Skeletal muscle tissue (tissue), 4 donors: ENCODE data around the gene SH2D5. TPM values are rescaled to one million over a fixed set of nuclear protein-coding genes. Genes with fewer than 3 reads are reported as not detected.
A peak's percentile ranks its signal among the peaks of the same experiment; 100 is the strongest.

Experiments used
- H3K27ac ChIP-seq: one replicate; pipeline ENCODE4 v1.7.0; 2013; ENCODE audit warnings: mild to moderate bottlenecking, low read depth, low read length, inconsistent platforms
- H3K27me3 ChIP-seq, 3 donors: one replicate each; pipeline ENCODE4 v1.7.0; 2013; ENCODE audit warnings: low read length in 3 of 3; ENCODE audit not compliant: control insufficient read depth in 3 of 3, insufficient read depth in 3 of 3
- H3K36me3 ChIP-seq, 3 donors: one replicate each; pipeline ENCODE4 v1.7.0; 2013; ENCODE audit warnings: low read length in 3 of 3; ENCODE audit not compliant: control insufficient read depth in 3 of 3, insufficient read depth in 3 of 3
- H3K4me1 ChIP-seq, 3 donors: one replicate each; pipeline ENCODE4 v1.7.0; 2013; ENCODE audit warnings: low read length in 3 of 3, mild to moderate bottlenecking in 3 of 3; ENCODE audit not compliant: control insufficient read depth in 3 of 3, insufficient read depth in 3 of 3
- H3K4me3 ChIP-seq, 3 donors: one replicate each; pipeline ENCODE4 v1.7.0; 2013; ENCODE audit warnings: low read length in 3 of 3
- H3K9ac ChIP-seq, 3 donors: one replicate each; pipeline ENCODE4 v1.7.0; 2013; ENCODE audit warnings: low read length in 3 of 3, mild to moderate bottlenecking in 3 of 3, moderate library complexity in 2 of 3, low read depth in 1 of 3
- H3K9me3 ChIP-seq, 3 donors: one replicate each; pipeline ENCODE4 v1.7.0; 2013; ENCODE audit warnings: low read length in 3 of 3; ENCODE audit not compliant: control insufficient read depth in 3 of 3
- total RNA-seq: library from RNA; depleted of rRNA; stranded (reverse); fragments of >200 nt; gene quantifications from one replicate; pipeline ENCODE4 v1.2.3, GENCODE V29; 2014
- donor health status: Osteomylitis.

SH2D5 gene
- under 0.01 TPM for total RNA-seq

DNA sequence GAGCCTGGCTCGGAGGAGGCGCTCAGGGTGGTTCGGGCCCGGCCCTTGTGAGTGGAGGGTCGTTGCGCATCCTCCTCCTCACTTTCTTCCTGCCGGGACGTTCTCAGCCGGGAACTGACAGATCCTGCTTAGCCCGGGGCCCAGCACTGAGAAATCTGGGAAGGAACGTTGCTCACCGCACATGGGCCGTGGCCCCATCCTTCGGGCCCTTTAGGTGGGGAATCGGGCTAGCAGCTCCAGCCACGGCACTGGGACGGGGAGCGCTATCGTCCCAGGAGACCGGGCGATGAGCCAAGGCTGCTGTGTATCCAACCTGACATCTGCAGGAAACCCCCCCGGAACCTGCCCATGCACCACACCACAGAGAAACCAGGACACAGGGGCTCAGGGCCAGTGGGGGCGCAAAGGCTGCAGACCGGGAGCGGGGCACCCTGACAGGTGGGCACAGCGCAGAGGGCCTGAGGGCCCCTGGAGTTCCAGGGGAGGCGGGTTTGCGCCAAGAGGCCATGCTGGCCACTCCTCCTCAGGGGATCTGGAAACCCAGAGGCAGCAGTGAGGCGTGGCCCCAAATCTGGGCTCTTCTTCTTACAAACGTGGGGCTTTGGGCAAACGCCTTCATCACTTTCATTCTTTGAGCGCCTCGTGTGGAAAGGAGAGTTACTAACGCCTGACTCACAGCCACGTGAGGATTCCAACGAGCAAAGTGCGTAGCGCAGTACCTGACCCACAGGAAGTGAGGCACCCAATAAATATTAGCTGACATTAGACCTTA, at the start of gene SH2D5:
Gene SH2D5, minus strand, starts transcription at position 116 of the 772 bp plus-strand sequence. CDS start 4,659 bp downstream, outside the sequence.
- peaks cover 2 to 7% (median 4%) of the 10 kb centered on the region in 3 donors for H3K36me3 ChIP-seq
- H3K9me3 ChIP-seq: no peaks in the 10 kb centered on the region
- peaks cover 14 to 22% (median 17%) of the 10 kb centered on the region in 3 donors for H3K4me1 ChIP-seq
- peak within 1 kb of the TSS; percentile 63 to 83 (median 79) for H3K4me3 ChIP-seq
- H3K27me3 ChIP-seq: peaks cover 25 to 32% (median 26%) of the 10 kb centered on the region in 3 donors
- H3K27ac ChIP-seq: peak within 1 kb of the TSS; percentile 32
- peak within 1 kb of the TSS; percentile 10 to 79 (median 61) for H3K9ac ChIP-seq

DNA sequence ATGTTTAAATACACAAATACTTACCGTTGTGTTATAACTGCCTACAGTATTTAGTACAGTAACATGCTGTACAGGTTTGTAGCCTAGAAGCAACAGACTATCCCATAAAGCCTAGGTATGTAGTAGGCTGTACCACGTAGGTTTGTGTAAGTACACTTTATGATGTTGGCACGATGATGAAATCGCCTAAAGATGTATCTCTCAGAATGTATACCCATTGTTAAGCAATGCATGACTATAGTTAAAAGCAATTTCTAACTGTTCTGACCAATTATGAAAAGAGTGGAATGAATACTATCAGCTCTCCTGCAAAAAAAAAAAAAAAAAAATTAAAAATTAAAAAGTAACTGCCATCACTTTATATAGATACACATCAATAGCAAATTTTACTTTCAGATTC, 43.2 kb upstream of the SH2D5 start:
- H3K27me3 ChIP-seq: no peaks in the 10 kb centered on the region
- peaks cover 27 to 59% (median 54%) of the 10 kb centered on the region in 3 donors for H3K36me3 ChIP-seq
- no peak overlapping the region for H3K9ac ChIP-seq
- no peak overlapping the region for H3K27ac ChIP-seq
- H3K4me3 ChIP-seq: no peak overlapping the region
- H3K4me1 ChIP-seq: peaks cover 0 to 9% (median 6%) of the 10 kb centered on the region in 3 donors
- no peaks in the 10 kb centered on the region for H3K9me3 ChIP-seq

DNA sequence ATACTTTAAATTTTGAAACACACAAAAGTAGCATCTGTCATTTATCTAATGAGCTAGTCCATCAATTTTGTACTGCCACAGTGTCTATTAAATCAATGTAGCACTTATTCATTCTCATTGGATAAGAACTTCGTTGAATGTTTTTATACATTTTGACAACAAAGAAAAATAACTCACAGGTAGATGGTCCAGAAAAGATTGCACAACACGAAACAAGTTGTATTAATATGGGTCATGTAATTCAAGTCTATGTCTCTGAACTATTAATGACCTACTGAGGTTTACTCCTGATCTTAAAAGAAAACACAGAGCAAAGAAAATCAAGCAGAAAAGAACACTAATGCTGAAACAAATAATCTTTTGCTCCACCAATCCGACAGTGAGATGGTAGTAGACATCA, 39.3 kb upstream of the SH2D5 start:
- H3K36me3 ChIP-seq: peaks cover 43 to 71% (median 66%) of the 10 kb centered on the region in 3 donors
- no peak overlapping the region for H3K4me3 ChIP-seq
- peaks cover 5 to 13% (median 9%) of the 10 kb centered on the region in 3 donors for H3K4me1 ChIP-seq
- no peaks in the 10 kb centered on the region for H3K9me3 ChIP-seq
- no peaks in the 10 kb centered on the region for H3K27me3 ChIP-seq
- no peak overlapping the region for H3K27ac ChIP-seq
- H3K9ac ChIP-seq: no peak overlapping the region

DNA sequence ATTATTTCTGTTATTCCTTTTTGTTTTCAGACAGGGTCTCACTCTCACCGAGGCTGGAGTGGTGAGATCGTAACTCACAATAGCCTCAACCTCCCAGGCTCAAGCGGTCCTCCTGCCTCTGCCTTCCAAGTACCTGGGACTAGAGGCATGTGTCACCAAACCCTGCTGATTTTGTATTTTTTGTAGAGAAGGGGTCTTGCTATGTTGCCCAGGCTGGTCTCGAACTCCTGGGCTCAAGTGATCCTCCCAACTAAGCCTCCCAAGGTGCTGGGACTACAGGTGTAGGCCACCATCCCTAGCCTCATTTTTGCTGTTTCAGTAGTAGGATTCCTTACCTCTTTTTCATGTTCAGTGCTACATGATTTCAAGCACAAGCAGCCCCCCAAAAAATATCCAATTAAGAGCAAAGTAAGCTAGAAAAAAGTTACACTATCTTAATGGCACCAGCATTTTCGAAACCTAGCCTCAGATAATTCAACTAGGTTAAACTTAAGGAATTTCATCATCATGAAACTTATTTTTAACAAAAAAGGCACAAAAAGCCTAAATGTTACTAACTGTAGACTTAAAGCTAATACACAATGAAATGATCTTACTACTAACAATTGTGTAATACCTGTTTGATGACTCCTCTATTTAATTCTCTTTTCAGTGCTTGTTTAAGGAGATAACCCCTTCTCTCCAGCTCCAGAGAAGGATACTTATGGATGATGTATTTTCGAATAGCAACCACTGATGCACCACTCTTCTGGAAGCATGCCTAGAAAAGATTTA, 38.0 kb upstream of the SH2D5 start:
- no peak overlapping the region for H3K27ac ChIP-seq
- no peaks in the 10 kb centered on the region for H3K27me3 ChIP-seq
- peaks cover 9 to 12% (median 9%) of the 10 kb centered on the region in 3 donors for H3K4me1 ChIP-seq
- H3K4me3 ChIP-seq: no peak overlapping the region
- H3K36me3 ChIP-seq: peaks cover 46 to 72% (median 69%) of the 10 kb centered on the region in 3 donors
- no peaks in the 10 kb centered on the region for H3K9me3 ChIP-seq
- no peak overlapping the region for H3K9ac ChIP-seq

DNA sequence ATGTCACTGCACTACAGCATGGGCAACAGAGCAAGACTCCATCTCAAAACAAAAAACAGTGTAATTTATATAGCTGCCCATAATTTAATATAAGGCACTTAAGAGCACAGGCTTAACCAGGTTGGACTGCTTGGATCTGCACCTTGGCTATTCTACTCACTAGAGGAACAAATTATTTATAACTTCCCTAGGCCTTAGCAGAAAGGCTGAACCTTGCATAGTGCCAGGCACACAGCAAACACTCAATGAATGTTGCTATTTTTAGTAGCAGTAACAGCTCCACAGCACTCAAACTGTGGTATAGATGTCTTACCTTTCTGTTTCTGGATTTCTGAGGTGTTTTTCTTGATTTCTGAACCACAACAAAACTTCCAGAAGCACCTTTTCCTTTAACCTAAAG, 34.8 kb upstream of the SH2D5 start:
- no peaks in the 10 kb centered on the region for H3K9me3 ChIP-seq
- H3K27ac ChIP-seq: peak overlapping the region; percentile 56
- peaks cover 9 to 12% (median 9%) of the 10 kb centered on the region in 3 donors for H3K4me1 ChIP-seq
- peaks cover 42 to 76% (median 65%) of the 10 kb centered on the region in 3 donors for H3K36me3 ChIP-seq
- no peaks in the 10 kb centered on the region for H3K27me3 ChIP-seq
- peak overlapping the region in 2 of 3 donors; percentile 52 to 66 for H3K9ac ChIP-seq
- no peak overlapping the region for H3K4me3 ChIP-seq

DNA sequence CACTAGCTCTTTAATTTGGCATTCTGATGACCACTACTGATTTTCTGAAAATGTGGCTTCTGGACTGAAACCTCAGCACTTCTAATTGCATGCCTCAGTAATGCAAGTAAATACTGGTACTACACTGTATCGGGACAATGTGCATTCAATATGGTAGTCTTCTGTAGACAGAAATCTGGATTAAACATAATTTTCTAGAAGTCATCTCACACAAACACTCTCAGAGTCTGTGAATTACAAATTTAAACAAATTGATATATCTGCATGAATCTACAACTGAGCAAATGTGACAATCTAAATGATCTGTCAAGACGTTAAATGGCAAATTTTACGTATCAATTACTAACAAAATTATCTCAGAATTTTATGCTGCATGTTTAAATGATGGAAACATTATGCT, 30.9 kb upstream of the SH2D5 start:
- no peak overlapping the region for H3K4me3 ChIP-seq
- no peak overlapping the region for H3K9ac ChIP-seq
- peaks cover 9 to 12% (median 9%) of the 10 kb centered on the region in 3 donors for H3K4me1 ChIP-seq
- H3K27ac ChIP-seq: no peak overlapping the region
- H3K9me3 ChIP-seq: no peaks in the 10 kb centered on the region
- H3K27me3 ChIP-seq: no peaks in the 10 kb centered on the region
- H3K36me3 ChIP-seq: peaks cover 42 to 76% (median 69%) of the 10 kb centered on the region in 3 donors

DNA sequence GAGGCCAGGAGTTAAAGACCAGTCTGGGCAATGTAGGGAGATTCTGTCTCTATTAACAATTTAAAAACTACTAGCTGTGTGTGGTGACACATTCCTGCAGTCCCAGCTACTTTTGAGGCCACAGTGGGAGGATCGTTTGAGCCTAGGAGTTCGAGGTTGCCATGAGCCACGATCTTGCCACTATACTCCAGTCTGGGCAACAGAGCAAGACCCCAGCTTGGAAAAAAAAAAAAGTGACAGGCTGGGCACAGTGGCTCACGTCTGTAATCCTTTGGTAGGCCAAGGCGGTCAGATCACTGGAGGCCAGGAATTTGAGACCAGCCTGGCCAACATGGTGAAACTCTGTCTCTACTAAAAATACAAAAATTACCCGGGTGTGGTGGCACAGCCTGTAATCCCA, 27.8 kb upstream of the SH2D5 start:
- H3K4me3 ChIP-seq: no peak overlapping the region
- no peaks in the 10 kb centered on the region for H3K9me3 ChIP-seq
- H3K27me3 ChIP-seq: no peaks in the 10 kb centered on the region
- no peak overlapping the region for H3K9ac ChIP-seq
- H3K36me3 ChIP-seq: peaks cover 38 to 77% (median 70%) of the 10 kb centered on the region in 3 donors
- no peaks in the 10 kb centered on the region for H3K4me1 ChIP-seq
- H3K27ac ChIP-seq: no peak overlapping the region

DNA sequence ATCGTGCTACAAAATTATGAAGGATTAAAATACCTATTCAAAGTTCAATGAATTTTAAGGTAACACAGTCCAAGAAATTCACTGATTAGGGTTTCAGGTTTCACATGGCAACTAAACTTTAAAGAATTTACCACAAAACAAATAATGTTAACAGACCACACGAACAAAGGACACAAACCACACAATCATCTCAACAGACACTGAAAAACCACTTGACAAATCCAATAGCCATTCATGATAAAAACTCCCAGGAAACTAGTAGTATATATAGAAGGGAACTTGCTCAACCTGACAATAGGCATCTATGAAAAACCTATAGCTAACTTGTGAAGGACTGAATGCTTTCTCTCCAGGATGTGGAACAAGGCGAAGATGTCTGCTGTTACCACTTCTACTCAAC, 21.1 kb upstream of the SH2D5 start:
- peaks cover 16 to 38% (median 34%) of the 10 kb centered on the region in 3 donors for H3K36me3 ChIP-seq

DNA sequence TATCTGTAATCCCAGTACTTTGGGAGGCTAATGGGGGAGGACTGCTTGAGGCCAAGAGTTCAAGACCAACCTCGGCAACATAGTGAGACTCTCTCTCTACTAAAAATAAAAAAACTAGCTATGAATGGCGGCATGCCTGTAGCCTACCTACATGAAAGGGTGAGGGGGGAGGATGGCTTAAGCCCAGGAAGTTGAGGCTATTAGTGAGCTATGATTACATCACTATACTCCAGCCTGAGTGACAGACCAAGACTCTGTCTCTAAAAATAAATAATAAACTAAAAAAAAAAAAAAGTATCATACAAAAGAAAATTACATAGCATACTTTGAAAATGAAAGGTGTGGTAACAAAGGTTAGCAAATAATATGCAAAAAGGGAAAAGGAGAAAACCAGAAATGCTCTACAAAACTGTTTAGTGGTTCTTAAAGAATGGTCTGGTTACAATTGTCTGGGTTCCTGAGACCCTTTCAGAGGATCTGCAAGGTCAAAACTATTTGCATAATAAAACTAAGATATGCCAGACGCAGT, 19.0 kb upstream of the SH2D5 start:
- Histone ChIP-seq H3K9ac (no peak overlapping the region), H3K4me1 (no peaks in the 10 kb centered on the region), H3K27me3 (no peaks in the 10 kb centered on the region), H3K27ac (no peak overlapping the region), H3K4me3 (no peak overlapping the region), H3K9me3 (no peaks in the 10 kb centered on the region), H3K36me3 (peaks cover 17 to 46% (median 44%) of the 10 kb centered on the region in 3 donors)

More for the DNA sequence above, 21.1 kb upstream of the SH2D5 start:
- H3K9ac ChIP-seq: no peak overlapping the region
- H3K27me3 ChIP-seq: no peaks in the 10 kb centered on the region
- H3K9me3 ChIP-seq: no peaks in the 10 kb centered on the region
- no peak overlapping the region for H3K27ac ChIP-seq
- H3K4me1 ChIP-seq: no peaks in the 10 kb centered on the region
- H3K4me3 ChIP-seq: no peak overlapping the region
